Hematopoietic multipotent progenitor cell treated with erythropoietin and hydrocortisone succinate and interleukin-3 and kit ligand, for 6 days (in vitro differentiated cells): ENCODE data around the gene SDK2.

ENCODE experiments used
- DNase-seq: peaks from one replicate; pipeline ENCODE4 v3.0.0-alpha.2; 2015

SDK2 gene, protein sequence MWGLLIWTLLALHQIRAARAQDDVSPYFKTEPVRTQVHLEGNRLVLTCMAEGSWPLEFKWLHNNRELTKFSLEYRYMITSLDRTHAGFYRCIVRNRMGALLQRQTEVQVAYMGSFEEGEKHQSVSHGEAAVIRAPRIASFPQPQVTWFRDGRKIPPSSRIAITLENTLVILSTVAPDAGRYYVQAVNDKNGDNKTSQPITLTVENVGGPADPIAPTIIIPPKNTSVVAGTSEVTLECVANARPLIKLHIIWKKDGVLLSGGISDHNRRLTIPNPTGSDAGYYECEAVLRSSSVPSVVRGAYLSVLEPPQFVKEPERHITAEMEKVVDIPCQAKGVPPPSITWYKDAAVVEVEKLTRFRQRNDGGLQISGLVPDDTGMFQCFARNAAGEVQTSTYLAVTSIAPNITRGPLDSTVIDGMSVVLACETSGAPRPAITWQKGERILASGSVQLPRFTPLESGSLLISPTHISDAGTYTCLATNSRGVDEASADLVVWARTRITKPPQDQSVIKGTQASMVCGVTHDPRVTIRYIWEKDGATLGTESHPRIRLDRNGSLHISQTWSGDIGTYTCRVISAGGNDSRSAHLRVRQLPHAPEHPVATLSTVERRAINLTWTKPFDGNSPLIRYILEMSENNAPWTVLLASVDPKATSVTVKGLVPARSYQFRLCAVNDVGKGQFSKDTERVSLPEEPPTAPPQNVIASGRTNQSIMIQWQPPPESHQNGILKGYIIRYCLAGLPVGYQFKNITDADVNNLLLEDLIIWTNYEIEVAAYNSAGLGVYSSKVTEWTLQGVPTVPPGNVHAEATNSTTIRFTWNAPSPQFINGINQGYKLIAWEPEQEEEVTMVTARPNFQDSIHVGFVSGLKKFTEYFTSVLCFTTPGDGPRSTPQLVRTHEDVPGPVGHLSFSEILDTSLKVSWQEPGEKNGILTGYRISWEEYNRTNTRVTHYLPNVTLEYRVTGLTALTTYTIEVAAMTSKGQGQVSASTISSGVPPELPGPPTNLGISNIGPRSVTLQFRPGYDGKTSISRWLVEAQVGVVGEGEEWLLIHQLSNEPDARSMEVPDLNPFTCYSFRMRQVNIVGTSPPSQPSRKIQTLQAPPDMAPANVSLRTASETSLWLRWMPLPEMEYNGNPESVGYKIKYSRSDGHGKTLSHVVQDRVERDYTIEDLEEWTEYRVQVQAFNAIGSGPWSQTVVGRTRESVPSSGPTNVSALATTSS (N-terminal part only)

GRCh38 chr17:73644145-73645049 is at the start of gene SDK2:
Gene SDK2 (minus strand): TSS chr17:73644445. CDS start chr17:73644088, 357 bp downstream.
- no peak for DNase-seq

DNA sequence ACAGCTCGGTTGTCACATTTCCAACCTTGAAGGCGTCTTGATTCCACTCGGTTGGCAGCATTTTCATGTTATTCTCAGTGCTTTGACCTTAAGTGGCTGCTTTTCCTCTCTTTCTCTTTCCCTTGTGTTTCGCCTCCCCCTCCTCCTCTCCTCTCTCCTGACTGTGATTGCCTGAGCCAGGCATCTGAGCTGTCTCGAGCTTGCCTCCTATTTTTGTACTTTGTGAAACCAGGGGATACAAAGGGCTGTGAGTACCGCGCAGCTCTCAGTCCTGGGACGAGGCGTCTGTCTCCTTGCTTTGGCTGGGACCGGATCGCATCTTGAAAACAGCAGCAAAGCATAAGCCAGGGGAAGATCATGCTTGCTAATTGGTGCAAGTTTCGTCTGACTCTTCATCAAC is 48.8 kb upstream of the SDK2 start:
- DNase-seq = no peak

GRCh38 chr17:73691321-73691766 is 47.1 kb upstream of the SDK2 start:
- DNase-seq = no peak

DNA sequence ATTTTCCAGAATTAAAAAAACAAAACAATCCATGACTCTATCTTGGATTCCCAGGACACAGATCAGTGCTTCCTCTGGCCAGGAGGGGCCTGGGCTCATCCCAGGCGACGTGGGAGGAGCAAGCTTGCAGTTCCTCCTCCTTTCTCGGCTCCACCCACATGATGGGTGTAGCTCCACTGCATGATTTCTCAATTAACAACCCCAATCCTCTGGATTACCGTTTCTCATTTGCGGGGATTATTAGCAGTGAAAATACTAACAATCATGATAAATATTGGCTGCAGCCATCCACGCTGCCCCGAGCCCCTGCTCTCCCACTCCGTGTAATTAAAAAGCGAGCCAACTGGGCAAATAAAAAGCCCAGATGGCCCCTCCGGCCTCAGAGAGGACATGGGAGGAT is 46.4 kb upstream of the SDK2 start:
- DNase-seq = no peak

DNA sequence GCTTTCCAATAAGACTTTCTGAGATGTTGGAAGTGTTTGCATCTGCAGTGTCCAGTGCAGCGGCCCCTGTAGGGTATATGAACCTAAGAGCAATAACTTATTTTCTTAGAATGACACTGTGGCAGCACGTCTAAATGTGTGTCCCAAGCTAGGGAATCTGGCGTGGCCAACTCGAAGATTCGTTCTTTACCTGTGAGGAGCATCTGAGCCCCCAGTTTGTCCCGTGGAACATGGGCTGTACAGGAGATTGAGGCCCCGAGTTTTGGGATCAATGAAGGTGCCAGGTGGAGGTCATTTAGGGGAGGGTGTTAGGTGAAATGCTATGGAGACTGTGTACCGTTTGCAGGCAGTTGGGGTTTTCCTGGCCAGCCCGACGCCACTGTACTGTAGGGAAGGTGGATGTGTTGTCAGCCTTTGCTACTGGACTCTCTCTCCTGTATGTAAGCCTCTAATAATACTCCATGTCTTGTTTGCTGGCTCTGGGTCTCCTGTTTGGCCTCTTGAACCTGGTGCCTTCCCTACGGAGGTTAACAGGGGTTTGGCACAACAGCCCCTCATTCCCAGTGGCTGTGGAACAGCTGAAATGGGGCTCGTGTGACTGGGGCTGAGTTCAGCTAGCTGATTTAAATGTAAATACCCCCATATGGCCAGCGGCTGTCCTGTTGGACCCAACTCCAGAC is 45.5 kb upstream of the SDK2 start:
- no peak for DNase-seq

GRCh38 chr17:73686961-73687360 is 42.7 kb upstream of the SDK2 start:
- no peak for DNase-seq

- DNase-seq = no peak
Observed at GRCh38 chr17:73686126-73686525, 41.9 kb upstream of the SDK2 start.

DNA sequence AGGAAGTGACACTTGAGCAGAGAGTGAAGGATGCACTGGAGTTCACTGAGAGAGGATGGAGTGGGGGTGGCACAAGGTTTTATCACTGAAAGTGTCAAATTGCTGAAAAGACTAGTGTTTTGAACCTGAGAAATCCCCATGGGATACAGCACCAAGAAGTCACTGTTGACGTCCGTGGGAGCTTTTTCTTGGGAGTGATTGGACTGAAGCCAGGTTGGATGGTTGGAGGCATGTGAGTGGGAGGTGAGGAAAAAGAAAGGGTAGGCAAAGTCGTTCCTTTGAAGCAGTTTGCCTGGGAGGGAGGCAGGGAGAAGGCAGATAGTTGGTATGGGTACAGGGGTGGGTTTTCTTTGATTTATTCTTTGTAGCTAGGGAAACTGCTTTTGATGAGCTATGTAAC is 39.9 kb upstream of the SDK2 start:
- no peak for DNase-seq

- DNase-seq = no peak
Observed at GRCh38 chr17:73683771-73684170, 39.5 kb upstream of the SDK2 start.

- DNase-seq = no peak
Observed at GRCh38 chr17:73681946-73682345, 37.7 kb upstream of the SDK2 start.

GRCh38 chr17:73679476-73679875 is 35.2 kb upstream of the SDK2 start:
- no peak for DNase-seq

GRCh38 chr17:73678999-73679398 is 34.8 kb upstream of the SDK2 start:
- DNase-seq = no peak

- no peak for DNase-seq
Observed at GRCh38 chr17:73669771-73670170, 25.5 kb upstream of the SDK2 start.

GRCh38 chr17:73667181-73667959 is 23.1 kb upstream of the SDK2 start:
- DNase-seq = peak; percentile 87

DNA sequence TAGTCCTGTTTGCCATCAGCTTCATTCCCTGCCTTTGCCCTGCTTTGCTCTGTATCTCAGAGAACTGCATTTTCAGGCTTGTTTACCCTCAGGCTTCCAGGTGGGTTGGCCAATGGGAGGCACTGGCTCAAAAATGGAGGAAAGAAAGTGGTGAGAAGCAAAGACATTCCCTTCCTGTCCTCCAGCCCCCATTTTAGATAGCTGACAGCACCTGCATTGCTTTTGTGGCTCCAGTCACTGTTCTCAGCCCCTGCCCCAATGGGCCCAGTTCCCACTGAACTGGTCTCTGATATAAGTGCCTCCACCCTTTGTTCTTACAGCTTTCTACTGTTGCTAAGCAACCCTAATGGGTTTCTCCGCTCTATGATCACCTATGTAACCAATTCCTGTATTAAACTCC is 19.4 kb upstream of the SDK2 start:
- DNase-seq = no peak

DNA sequence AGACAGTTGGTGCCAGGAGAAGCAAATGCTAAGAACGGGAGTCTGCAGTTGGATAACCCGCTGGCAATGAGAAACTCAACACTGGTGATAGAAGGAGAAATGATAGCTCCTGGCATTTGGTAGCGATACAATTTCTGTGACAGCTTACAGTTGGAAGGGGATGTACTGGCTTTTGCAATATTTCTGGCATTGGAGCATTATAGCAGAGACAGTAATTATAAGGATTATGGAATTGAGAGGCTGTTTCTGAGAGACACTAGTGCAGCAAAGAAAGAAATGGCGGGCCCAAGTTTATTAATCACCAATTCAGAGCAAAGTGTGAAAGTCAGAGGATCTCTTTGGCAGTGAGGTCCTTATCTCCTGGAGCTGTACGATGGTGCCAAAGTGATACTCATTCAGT is 16.1 kb upstream of the SDK2 start:
- no peak for DNase-seq

DNA sequence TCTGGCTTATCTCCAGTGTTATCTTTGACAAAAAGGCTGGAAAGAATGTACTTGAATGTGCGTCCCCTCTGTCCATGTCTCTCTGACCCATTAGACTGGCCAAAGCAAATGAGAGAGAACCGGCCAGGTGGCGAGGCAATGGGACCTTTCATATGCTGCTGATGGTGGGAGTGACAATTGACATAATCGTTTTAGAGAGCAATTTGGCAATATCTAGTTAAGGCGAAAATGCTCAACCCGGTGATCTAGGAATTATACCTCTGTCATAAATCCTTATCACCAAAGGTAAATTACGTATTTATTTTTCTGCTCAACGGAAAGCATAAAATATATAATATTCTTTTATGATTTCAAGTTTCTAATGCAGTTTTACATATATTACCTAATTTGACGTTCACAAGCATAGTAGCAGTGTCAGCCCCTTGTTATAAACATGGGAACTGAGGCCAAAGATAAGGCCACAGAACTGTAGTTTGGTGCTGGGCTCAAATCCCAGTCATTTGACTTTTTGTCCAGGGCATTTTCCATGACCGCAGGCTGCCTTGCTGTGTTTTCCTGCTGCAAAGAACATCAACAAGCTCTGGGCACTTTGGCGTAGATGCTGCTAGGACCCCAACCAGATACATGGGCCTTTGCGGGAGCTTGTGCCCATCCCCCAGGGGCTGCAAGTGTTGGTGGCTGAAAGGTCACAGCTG is 14.7 kb upstream of the SDK2 start:
- no peak for DNase-seq

GRCh38 chr17:73657473-73658116 is 13.3 kb upstream of the SDK2 start:
- peak; percentile 52 for DNase-seq

- no peak for DNase-seq
Observed at GRCh38 chr17:73654241-73654640, 10.0 kb upstream of the SDK2 start.

- DNase-seq = no peak
Observed at GRCh38 chr17:73653810-73654209, 9.6 kb upstream of the SDK2 start.
